WERI-Rb-1 (cell line): ENCODE data around the gene NUMB.

Experiments
- DNase-seq: peaks from one replicate; pipeline ENCODE4 v3.0.0-alpha.2; 2020
- H3K27ac ChIP-seq: fragments of 250-450 bp; sonication (Bioruptor Pico); 2 replicates; pipeline ENCODE4 v1.5.1; 2020; ENCODE audit warnings: mild to moderate bottlenecking, moderate library complexity
- H3K27me3 ChIP-seq: fragments of 250-450 bp; sonication (Bioruptor Pico); 2 replicates; pipeline ENCODE4 v1.5.1; 2021; ENCODE audit warnings: mild to moderate bottlenecking, low read depth, moderate library complexity; ENCODE audit not compliant: insufficient read depth, severe bottlenecking
- H3K36me3 ChIP-seq: fragments of 250-450 bp; sonication (Bioruptor Pico); 2 replicates; pipeline ENCODE4 v1.5.1; 2020; ENCODE audit warnings: mild to moderate bottlenecking, moderate library complexity
- H3K4me3 ChIP-seq: 2 replicates; pipeline ENCODE4 v1.5.1; 2011; ENCODE audit warnings: low read depth, mild to moderate bottlenecking, control low read depth, low read length
- H3K9me3 ChIP-seq: fragments of 250-450 bp; sonication (Bioruptor Pico); 2 replicates; pipeline ENCODE4 v1.5.1; 2021; ENCODE audit warnings: mild to moderate bottlenecking, moderate library complexity; ENCODE audit not compliant: severe bottlenecking
- CTCF ChIP-seq: IDR thresholded peaks from 2 replicates; pipeline ENCODE4 v1.5.1; 2011; ENCODE audit warnings: low read depth, mild to moderate bottlenecking, control low read depth, inconsistent platforms, low read length

The NUMB gene

GRCh38 chr14:73258845-73259611 lies 199.3 kb downstream of the NUMB start:
- Histone ChIP-seq H3K36me3 (no peaks in the 10 kb centered on the region), H3K27me3 (no peaks in the 10 kb centered on the region), H3K9me3 (no peaks in the 10 kb centered on the region), H3K4me3 (no peak overlapping the region), H3K27ac (no peak overlapping the region)
- TF ChIP-seq CTCF = no peak
- no peak for DNase-seq

GRCh38 chr14:73258076-73258475 lies 200.3 kb downstream of the NUMB start:
- Histone ChIP-seq H3K27ac (no peak overlapping the region), H3K36me3 (no peaks in the 10 kb centered on the region), H3K4me3 (no peak overlapping the region), H3K27me3 (no peaks in the 10 kb centered on the region), H3K9me3 (no peaks in the 10 kb centered on the region)
- TF ChIP-seq CTCF = no peak
- no peak for DNase-seq

DNA sequence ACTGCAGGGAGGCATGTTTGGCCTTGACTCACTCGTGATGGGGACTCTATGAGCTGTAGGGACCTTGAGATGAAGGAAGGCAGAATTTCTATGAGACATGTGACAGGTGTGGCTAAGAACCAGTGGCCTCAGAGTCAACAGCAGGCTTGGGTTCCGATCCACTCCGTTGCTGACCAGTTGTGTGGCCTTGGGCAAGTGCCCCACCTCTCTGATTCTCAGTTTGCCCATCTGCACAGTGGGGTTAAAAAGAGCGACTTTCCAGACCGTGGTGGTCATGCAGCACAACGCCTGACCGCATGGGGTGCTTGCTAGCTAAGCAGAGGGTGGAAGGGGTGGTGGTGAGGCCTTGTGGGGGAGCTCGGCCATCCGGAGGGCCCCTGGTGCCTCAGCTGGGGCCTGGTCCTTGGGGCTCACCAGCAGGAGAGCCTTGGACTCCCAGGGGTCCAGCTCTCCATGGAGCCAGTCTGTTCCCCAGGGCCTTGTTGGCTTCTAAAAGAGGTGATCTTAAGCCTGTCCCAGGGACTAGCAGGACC lies 202.6 kb downstream of the NUMB start:
- no peaks in the 10 kb centered on the region for H3K27me3 ChIP-seq
- no peak overlapping the region for H3K27ac ChIP-seq
- no peaks in the 10 kb centered on the region for H3K36me3 ChIP-seq
- no peak for DNase-seq
- no peaks in the 10 kb centered on the region for H3K9me3 ChIP-seq
- H3K4me3 ChIP-seq = no peak overlapping the region
- no peak for TF ChIP-seq CTCF

DNA sequence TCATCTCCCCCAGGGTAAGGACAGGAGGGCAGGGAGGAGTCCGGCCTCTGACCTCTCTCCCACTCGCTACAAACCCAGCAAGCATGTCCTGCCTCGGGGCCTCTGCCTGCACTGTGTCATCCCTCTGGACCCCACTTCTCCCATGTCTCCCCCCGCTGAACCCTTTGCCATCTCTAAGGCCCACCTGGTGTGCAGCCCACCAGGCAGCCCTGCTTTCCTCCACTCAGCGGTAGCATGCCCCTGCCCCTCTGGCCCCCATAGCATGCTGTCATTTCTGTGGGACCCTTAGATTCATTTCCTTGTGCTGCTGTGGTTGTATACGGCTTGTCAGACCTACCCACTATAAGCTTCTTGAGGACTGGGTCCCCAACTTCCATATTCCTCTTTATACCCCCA lies 203.3 kb downstream of the NUMB start:
- Histone ChIP-seq H3K27ac (no peak overlapping the region), H3K9me3 (no peaks in the 10 kb centered on the region), H3K27me3 (no peaks in the 10 kb centered on the region), H3K36me3 (no peaks in the 10 kb centered on the region), H3K4me3 (no peak overlapping the region)
- no peak for TF ChIP-seq CTCF
- no peak for DNase-seq

DNA sequence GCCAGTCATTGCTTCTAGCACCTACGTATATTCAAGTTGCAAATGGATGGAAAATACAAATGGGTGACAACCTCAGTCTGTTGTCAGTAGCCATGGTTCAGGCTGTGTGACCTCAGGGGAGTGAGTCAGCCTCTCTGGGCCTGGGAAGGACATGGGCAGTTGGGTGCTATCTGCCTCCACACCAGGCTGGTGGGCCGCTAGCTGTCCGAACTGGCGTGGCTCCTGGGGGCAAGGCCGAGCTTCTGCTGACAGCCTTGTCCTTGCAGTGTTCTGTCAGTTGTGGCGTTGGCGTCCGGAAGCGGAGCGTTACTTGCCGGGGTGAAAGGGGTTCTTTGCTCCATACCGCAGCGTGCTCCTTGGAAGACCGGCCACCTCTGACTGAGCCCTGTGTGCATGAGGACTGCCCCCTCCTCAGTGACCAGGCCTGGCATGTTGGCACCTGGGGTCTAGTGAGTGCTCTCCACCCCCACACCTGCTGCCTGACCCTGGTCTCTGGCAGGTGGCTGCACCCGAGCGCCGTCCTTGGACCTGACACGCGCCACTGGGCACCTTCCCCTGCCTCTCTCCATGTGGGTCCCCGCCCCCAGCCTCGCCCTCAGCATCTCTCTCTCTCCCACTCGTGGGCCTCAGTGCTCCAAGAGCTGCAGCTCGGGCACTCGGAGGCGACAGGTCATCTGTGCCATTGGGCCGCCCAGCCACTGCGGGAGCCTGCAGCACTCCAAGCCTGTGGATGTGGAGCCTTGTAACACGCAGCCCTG lies 203.9 kb downstream of the NUMB start:
- no peak overlapping the region for H3K4me3 ChIP-seq
- DNase-seq = no peak
- no peak for TF ChIP-seq CTCF
- no peaks in the 10 kb centered on the region for H3K27me3 ChIP-seq
- H3K9me3 ChIP-seq = no peaks in the 10 kb centered on the region
- no peaks in the 10 kb centered on the region for H3K36me3 ChIP-seq
- H3K27ac ChIP-seq = no peak overlapping the region
